ENCODE measurements around the gene ST8SIA2. TPM values are rescaled to one million over a fixed set of nuclear protein-coding genes. Genes with fewer than 3 reads are reported as not detected.

The ST8SIA2 gene
- total RNA-seq, 1 experiment from 2014 or later: 2.9 TPM

DNA sequence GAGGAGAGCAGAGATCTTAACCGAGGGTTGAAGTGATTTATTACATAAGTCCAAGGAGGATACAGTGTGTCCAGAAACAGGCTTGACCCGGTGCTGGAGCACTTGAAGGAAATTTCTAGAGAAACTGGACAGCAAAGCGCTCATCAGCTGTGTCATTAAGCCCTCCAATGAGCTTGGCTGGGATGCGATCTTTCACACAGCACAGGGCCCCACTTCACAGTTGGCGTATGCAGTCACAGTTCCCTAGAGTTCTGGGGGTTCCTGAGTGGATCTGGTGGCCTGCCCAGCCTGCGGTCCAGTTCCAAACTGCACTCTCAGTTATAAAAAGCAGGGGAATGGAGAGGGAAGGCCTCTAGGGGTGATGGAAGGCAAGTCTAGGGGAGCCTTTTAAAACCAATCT, 13.6 kb downstream of the ST8SIA2 start:
- no peak for ATAC-seq
- peaks cover 2% of the 10 kb centered on the region; the same call in 1 of the 2 replicates for H3K27me3 Mint-ChIP-seq (ENCODE audit: low read depth)
- no peaks in the 10 kb centered on the region for H3K9me3 Mint-ChIP-seq
- H3K36me3 Mint-ChIP-seq: no peaks in the 10 kb centered on the region
- ChIA-PET POLR2A (no interaction called here), CTCF (interaction anchor here (0.6 kb wide), 1 partner anchor 114 kb away, joined by 3 read pairs; no protein-coding TSS in a partner anchor)
- TF ChIP-seq, protein P1, sequence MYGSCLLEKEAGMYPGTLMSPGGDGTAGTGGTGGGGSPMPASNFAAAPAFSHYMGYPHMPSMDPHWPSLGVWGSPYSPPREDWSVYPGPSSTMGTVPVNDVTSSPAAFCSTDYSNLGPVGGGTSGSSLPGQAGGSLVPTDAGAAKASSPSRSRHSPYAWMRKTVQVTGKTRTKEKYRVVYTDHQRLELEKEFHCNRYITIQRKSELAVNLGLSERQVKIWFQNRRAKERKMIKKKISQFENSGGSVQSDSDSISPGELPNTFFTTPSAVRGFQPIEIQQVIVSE (CRISPR knock-in tag; IDR thresholded peaks at IDR 0.05; ENCODE audit: borderline replicate concordance): no peak
- TF ChIP-seq HMGA2 (CRISPR knock-in tag; IDR thresholded peaks at IDR 0.05): no peak
- TF ChIP-seq, protein P2, sequence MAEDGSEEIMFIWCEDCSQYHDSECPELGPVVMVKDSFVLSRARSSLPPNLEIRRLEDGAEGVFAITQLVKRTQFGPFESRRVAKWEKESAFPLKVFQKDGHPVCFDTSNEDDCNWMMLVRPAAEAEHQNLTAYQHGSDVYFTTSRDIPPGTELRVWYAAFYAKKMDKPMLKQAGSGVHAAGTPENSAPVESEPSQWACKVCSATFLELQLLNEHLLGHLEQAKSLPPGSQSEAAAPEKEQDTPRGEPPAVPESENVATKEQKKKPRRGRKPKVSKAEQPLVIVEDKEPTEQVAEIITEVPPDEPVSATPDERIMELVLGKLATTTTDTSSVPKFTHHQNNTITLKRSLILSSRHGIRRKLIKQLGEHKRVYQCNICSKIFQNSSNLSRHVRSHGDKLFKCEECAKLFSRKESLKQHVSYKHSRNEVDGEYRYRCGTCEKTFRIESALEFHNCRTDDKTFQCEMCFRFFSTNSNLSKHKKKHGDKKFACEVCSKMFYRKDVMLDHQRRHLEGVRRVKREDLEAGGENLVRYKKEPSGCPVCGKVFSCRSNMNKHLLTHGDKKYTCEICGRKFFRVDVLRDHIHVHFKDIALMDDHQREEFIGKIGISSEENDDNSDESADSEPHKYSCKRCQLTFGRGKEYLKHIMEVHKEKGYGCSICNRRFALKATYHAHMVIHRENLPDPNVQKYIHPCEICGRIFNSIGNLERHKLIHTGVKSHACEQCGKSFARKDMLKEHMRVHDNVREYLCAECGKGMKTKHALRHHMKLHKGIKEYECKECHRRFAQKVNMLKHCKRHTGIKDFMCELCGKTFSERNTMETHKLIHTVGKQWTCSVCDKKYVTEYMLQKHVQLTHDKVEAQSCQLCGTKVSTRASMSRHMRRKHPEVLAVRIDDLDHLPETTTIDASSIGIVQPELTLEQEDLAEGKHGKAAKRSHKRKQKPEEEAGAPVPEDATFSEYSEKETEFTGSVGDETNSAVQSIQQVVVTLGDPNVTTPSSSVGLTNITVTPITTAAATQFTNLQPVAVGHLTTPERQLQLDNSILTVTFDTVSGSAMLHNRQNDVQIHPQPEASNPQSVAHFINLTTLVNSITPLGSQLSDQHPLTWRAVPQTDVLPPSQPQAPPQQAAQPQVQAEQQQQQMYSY (CRISPR knock-in tag; IDR thresholded peaks at IDR 0.05): no peak
- TF ChIP-seq, protein P3, sequence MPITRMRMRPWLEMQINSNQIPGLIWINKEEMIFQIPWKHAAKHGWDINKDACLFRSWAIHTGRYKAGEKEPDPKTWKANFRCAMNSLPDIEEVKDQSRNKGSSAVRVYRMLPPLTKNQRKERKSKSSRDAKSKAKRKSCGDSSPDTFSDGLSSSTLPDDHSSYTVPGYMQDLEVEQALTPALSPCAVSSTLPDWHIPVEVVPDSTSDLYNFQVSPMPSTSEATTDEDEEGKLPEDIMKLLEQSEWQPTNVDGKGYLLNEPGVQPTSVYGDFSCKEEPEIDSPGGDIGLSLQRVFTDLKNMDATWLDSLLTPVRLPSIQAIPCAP (CRISPR knock-in tag; IDR thresholded peaks at IDR 0.05): no peak
- TF ChIP-seq EMX1 (CRISPR knock-in tag; IDR thresholded peaks at IDR 0.05): no peak
- TF ChIP-seq, protein P4, sequence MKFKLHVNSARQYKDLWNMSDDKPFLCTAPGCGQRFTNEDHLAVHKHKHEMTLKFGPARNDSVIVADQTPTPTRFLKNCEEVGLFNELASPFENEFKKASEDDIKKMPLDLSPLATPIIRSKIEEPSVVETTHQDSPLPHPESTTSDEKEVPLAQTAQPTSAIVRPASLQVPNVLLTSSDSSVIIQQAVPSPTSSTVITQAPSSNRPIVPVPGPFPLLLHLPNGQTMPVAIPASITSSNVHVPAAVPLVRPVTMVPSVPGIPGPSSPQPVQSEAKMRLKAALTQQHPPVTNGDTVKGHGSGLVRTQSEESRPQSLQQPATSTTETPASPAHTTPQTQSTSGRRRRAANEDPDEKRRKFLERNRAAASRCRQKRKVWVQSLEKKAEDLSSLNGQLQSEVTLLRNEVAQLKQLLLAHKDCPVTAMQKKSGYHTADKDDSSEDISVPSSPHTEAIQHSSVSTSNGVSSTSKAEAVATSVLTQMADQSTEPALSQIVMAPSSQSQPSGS (CRISPR knock-in tag; IDR thresholded peaks at IDR 0.05; ENCODE audit: borderline replicate concordance, low read depth): no peak
- no peak for TF ChIP-seq MYBL2 (CRISPR knock-in tag; IDR thresholded peaks at IDR 0.05)
- TF ChIP-seq ZNF219 (CRISPR knock-in tag; IDR thresholded peaks at IDR 0.05; ENCODE audit: borderline replicate concordance): no peak
- no peak for TF ChIP-seq ZNF317 (CRISPR knock-in tag; IDR thresholded peaks at IDR 0.05; ENCODE audit: borderline replicate concordance, low read depth)
- no peak for TF ChIP-seq ELF4 (CRISPR knock-in tag; IDR thresholded peaks at IDR 0.05; ENCODE audit: low read depth)
- TF ChIP-seq ZNF671 (CRISPR knock-in tag; IDR thresholded peaks at IDR 0.05): no peak
- no peak for TF ChIP-seq JAZF1 (CRISPR knock-in tag; IDR thresholded peaks at IDR 0.05)
- TF ChIP-seq, protein P5, sequence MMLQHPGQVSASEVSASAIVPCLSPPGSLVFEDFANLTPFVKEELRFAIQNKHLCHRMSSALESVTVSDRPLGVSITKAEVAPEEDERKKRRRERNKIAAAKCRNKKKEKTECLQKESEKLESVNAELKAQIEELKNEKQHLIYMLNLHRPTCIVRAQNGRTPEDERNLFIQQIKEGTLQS (CRISPR knock-in tag; conservative IDR thresholded peaks at IDR 0.05): no peak
- TF ChIP-seq TCF7 (CRISPR knock-in tag; IDR thresholded peaks at IDR 0.05; ENCODE audit: low read depth): no peak
- TF ChIP-seq, protein P6, sequence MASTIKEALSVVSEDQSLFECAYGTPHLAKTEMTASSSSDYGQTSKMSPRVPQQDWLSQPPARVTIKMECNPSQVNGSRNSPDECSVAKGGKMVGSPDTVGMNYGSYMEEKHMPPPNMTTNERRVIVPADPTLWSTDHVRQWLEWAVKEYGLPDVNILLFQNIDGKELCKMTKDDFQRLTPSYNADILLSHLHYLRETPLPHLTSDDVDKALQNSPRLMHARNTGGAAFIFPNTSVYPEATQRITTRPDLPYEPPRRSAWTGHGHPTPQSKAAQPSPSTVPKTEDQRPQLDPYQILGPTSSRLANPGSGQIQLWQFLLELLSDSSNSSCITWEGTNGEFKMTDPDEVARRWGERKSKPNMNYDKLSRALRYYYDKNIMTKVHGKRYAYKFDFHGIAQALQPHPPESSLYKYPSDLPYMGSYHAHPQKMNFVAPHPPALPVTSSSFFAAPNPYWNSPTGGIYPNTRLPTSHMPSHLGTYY (CRISPR knock-in tag; IDR thresholded peaks at IDR 0.05): no peak
- no peak for TF ChIP-seq ATF1 (CRISPR knock-in tag; IDR thresholded peaks at IDR 0.05)
- TF ChIP-seq SOX15 (CRISPR knock-in tag; IDR thresholded peaks at IDR 0.05): no peak
- TF ChIP-seq, protein P7, sequence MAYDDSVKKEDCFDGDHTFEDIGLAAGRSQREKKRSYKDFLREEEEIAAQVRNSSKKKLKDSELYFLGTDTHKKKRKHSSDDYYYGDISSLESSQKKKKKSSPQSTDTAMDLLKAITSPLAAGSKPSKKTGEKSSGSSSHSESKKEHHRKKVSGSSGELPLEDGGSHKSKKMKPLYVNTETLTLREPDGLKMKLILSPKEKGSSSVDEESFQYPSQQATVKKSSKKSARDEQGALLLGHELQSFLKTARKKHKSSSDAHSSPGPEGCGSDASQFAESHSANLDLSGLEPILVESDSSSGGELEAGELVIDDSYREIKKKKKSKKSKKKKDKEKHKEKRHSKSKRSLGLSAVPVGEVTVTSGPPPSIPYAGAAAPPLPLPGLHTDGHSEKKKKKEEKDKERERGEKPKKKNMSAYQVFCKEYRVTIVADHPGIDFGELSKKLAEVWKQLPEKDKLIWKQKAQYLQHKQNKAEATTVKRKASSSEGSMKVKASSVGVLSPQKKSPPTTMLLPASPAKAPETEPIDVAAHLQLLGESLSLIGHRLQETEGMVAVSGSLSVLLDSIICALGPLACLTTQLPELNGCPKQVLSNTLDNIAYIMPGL (CRISPR knock-in tag; IDR thresholded peaks at IDR 0.05): no peak
- TF ChIP-seq RELA (CRISPR knock-in tag; IDR thresholded peaks at IDR 0.05; ENCODE audit: borderline replicate concordance): no peak
- TF ChIP-seq ZBTB21 (CRISPR knock-in tag; IDR thresholded peaks at IDR 0.05; ENCODE audit: borderline replicate concordance): no peak
- H3K27ac Mint-ChIP-seq: no peak overlapping the region
- no peak overlapping the region for H3K4me3 Mint-ChIP-seq
- no peak for DNase-seq (ENCODE audit: low spot score)
- H3K4me1 Mint-ChIP-seq: 0 out of 2 replicates have a peak, but pooled peaks cover 10% of the 10 kb centered on the region

Measured in WTC11 (cell line).